ENCODE measurements around the gene DNER. TPM values are rescaled to one million over a fixed set of nuclear protein-coding genes. Genes with fewer than 3 reads are reported as not detected.

The DNER gene
- total RNA-seq, 4 donors from 2014 or later: 0.31 to 13.3 (median 6.3) TPM

GRCh38 chr2:229330952-229331351 lies 383.4 kb downstream of the DNER start:
- Histone ChIP-seq H3K27me3 (no peaks in the 10 kb centered on the region), H3K4me1 (no peaks in the 10 kb centered on the region), H3K27ac (no peak overlapping the region), H3K36me3 (no peaks in the 10 kb centered on the region), H3K9me3 (peaks cover 0 to 5% (median 0%) of the 10 kb centered on the region in 3 donors), H3K4me3 (no peak overlapping the region)
- 51 to 59% methylated on average over 4 to 5 of the region's 5 CpGs for WGBS, 2 donors (ENCODE audit: low coverage in 1 of 2)
- TF ChIP-seq POLR2AphosphoS5 (IDR thresholded peaks at IDR 0.05): no peak
- TF ChIP-seq, protein P1, sequence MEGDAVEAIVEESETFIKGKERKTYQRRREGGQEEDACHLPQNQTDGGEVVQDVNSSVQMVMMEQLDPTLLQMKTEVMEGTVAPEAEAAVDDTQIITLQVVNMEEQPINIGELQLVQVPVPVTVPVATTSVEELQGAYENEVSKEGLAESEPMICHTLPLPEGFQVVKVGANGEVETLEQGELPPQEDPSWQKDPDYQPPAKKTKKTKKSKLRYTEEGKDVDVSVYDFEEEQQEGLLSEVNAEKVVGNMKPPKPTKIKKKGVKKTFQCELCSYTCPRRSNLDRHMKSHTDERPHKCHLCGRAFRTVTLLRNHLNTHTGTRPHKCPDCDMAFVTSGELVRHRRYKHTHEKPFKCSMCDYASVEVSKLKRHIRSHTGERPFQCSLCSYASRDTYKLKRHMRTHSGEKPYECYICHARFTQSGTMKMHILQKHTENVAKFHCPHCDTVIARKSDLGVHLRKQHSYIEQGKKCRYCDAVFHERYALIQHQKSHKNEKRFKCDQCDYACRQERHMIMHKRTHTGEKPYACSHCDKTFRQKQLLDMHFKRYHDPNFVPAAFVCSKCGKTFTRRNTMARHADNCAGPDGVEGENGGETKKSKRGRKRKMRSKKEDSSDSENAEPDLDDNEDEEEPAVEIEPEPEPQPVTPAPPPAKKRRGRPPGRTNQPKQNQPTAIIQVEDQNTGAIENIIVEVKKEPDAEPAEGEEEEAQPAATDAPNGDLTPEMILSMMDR (IDR thresholded peaks at IDR 0.05): no peak
- no peak for TF ChIP-seq EP300 (IDR thresholded peaks at IDR 0.05)
- TF ChIP-seq POLR2A (IDR thresholded peaks at IDR 0.05): no peak
- ATAC-seq: peak; percentile 67

DNA sequence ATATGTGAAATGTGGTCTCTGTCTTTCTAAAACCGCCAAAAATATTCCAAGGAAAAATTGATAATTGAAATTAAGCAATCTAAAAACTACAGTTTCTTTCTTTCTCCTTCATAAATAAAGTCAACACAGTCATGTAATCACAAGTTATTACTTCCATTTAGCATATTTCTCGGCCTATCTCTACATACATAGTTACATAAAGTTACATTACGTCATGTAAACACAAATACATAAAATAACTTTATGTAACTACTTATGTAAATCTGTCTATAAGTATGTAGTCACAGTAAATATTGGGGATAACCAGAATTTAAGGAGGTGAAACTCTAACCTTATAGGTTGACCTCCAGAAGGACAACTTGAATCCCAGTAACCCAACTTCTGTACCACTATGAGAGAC lies 394.8 kb downstream of the DNER start:
- Histone ChIP-seq H3K36me3 (no peaks in the 10 kb centered on the region), H3K27me3 (no peaks in the 10 kb centered on the region), H3K9me3 (no peaks in the 10 kb centered on the region), H3K4me1 (no peaks in the 10 kb centered on the region), H3K27ac (no peak overlapping the region), H3K4me3 (no peak overlapping the region)
- TF ChIP-seq POLR2A (IDR thresholded peaks at IDR 0.05) (no peak), POLR2AphosphoS5 (IDR thresholded peaks at IDR 0.05) (no peak), EP300 (IDR thresholded peaks at IDR 0.05) (no peak)
- TF ChIP-seq, protein P1 (IDR thresholded peaks at IDR 0.05): no peak
- ATAC-seq: no peak
- WGBS, 2 donors (ENCODE audit: low coverage in 1 of 2): 93 to 100% methylated on average over 3 of the region's 3 CpGs

DNA sequence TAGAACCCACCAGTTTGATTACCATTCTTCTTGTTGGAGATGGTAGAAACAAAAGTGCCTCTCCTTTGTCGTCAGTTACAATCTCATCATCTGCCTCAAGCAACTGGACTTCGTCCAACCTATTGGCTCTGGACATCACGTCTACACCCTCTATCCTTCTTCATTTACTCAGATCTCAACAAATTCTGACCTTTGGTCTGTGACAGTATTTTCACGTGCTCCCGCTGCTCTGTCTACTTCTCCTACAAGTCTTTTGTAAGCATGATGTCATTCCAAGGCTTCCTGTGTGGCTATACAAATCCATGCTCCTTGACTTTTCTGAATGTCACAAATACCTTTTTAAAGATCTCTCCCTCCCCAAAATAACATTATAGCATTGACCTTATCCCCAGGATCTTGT lies 400.2 kb downstream of the DNER start:
- H3K36me3 ChIP-seq: no peaks in the 10 kb centered on the region
- H3K4me1 ChIP-seq: peaks cover 0 to 4% (median 0%) of the 10 kb centered on the region in 3 donors
- H3K9me3 ChIP-seq: no peaks in the 10 kb centered on the region
- H3K4me3 ChIP-seq: no peak overlapping the region
- H3K27me3 ChIP-seq: no peaks in the 10 kb centered on the region
- WGBS, 2 donors (ENCODE audit: low coverage in 1 of 2): 68 to 73% methylated on average over 4 to 5 of the region's 5 CpGs
- no peak for ATAC-seq
- H3K27ac ChIP-seq: peak overlapping the region in 3 of 4 donors; percentile 47 to 54 (median 53)
- TF ChIP-seq EP300 (IDR thresholded peaks at IDR 0.05): no peak
- TF ChIP-seq, protein P1 (IDR thresholded peaks at IDR 0.05): no peak

GRCh38 chr2:229313591-229313990 lies 400.8 kb downstream of the DNER start:
- no peak for TF ChIP-seq EP300 (IDR thresholded peaks at IDR 0.05)
- TF ChIP-seq POLR2A (IDR thresholded peaks at IDR 0.05): no peak
- TF ChIP-seq POLR2AphosphoS5 (IDR thresholded peaks at IDR 0.05): no peak
- Histone ChIP-seq H3K27ac (peak overlapping the region in 3 of 4 donors; percentile 47 to 54 (median 53)), H3K27me3 (no peaks in the 10 kb centered on the region), H3K4me1 (peaks cover 0 to 4% (median 0%) of the 10 kb centered on the region in 3 donors), H3K4me3 (no peak overlapping the region), H3K9me3 (no peaks in the 10 kb centered on the region), H3K36me3 (no peaks in the 10 kb centered on the region)
- ATAC-seq: peak; percentile 87
- 35 to 50% methylated on average over 3 of the region's 3 CpGs for WGBS, 2 donors (ENCODE audit: low coverage in 1 of 2)

Small RNA genes within 50 kb of the gene (small RNA-seq; reads per million reads assigned to genes)
- gene RNU7-9P: 0 reads per million in 4 donors

Other genes with a start within 250 kb of the DNER start
- gene TRIP12, start 207.5 kb upstream of the DNER start, total RNA-seq: 100 to 1,000 TPM; 138 to 203 (median 185) TPM
- gene FBXO36, start 207.9 kb upstream of the DNER start, total RNA-seq: 1 to 10 TPM; 2.2 to 3.6 (median 3.4) TPM